Measurements from ENCODE around the gene NFYB.

Gene NFYB

DNA sequence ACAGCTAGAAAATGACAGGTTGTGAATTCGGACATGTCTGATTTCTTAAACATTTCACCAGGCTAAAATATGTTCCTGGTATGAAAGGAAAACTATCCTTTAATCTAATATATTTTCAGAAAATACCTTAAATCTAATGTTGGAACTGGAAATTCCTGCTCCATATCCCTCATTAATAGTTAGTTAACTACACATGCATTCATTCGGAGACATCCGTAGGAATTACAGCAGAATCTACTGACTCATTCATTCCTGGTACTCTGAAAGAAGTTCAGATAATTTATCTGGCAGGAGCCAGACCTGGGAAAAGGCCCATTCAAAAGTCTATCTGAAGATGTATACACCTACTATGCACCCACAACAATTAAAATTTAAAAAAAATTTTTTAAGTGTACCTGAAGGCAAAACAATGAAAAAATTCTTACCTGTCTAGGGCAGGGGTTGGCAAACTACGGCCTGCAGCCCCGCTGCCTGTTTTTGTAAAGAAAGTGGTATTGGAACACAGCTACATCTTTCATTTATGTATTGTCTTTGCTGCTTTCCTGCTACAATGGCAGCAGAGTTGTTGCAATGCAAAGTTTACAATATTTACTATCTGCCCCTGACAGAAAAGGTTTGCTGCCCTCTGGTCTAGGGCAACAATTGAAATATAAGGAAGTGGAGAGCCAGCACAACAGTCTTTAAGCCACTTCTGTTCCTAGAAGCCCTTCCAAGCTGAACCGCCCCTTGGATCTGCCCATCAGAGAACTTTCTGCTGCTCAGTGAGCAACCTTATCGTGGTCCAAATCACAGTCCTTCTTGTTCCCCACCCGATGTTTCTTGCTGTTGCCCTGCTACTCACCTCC lies 17.9 kb upstream of the NFYB start:
- no peak for DNase-seq (ENCODE audit: low spot score)

- DNase-seq (ENCODE audit: low spot score): no peak
Measured at GRCh38 chr12:104154806-104155205, 16.8 kb upstream of the NFYB start.

DNA sequence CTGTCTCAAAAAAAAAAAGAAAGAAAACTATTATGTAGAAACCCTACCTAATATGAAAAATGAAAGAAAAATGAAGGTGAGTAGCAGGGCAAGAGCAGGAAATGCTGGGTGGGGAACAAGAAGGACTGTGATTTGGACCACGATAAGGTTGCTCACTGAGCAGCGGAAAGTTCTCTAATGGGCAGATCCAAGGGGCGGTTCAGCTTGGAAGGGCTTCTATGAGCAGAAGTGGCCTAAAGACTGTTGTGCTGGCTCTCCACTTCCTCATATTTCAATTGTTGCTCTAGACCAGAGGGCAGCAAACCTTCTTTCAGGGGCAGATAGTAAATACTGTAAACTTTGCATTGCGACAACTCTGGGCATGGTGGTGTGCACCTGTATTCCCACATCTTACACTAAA lies 16.3 kb upstream of the NFYB start:
- no peak for DNase-seq (ENCODE audit: low spot score)

- DNase-seq (ENCODE audit: low spot score): no peak
Measured at GRCh38 chr12:104152685-104153241, 14.8 kb upstream of the NFYB start.

- DNase-seq (ENCODE audit: low spot score): no peak
Measured at GRCh38 chr12:104150416-104150815, 12.4 kb upstream of the NFYB start.

- no peak for DNase-seq (ENCODE audit: low spot score)
Measured at GRCh38 chr12:104147346-104147745, 9.3 kb upstream of the NFYB start.

GRCh38 chr12:104143918-104144317 lies 5.9 kb upstream of the NFYB start:
- DNase-seq (ENCODE audit: low spot score): no peak

DNA sequence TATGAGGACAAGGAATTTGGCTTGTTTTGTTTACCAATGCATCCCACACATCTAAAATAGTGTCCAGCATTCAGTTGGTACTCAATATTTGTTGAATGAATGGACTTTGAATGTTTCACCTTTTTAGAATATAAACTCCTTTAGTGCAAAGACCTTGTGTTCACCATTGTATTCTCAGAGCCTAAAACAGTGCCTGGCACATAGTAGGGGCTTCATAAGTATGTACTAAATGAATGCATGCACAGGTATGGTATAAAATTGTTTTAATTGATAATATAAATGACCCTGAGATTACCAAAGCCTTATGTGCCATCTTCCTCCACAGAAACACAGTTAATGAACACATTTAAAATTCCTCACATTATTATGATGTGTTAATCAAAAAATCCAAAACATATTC lies 5.0 kb upstream of the NFYB start:
- DNase-seq (ENCODE audit: low spot score): no peak

GRCh38 chr12:104142543-104142942 lies 4.5 kb upstream of the NFYB start:
- no peak for DNase-seq (ENCODE audit: low spot score)

GRCh38 chr12:104138797-104139152 lies 765 bp upstream of the NFYB start:
- no peak for DNase-seq (ENCODE audit: low spot score)

DNA sequence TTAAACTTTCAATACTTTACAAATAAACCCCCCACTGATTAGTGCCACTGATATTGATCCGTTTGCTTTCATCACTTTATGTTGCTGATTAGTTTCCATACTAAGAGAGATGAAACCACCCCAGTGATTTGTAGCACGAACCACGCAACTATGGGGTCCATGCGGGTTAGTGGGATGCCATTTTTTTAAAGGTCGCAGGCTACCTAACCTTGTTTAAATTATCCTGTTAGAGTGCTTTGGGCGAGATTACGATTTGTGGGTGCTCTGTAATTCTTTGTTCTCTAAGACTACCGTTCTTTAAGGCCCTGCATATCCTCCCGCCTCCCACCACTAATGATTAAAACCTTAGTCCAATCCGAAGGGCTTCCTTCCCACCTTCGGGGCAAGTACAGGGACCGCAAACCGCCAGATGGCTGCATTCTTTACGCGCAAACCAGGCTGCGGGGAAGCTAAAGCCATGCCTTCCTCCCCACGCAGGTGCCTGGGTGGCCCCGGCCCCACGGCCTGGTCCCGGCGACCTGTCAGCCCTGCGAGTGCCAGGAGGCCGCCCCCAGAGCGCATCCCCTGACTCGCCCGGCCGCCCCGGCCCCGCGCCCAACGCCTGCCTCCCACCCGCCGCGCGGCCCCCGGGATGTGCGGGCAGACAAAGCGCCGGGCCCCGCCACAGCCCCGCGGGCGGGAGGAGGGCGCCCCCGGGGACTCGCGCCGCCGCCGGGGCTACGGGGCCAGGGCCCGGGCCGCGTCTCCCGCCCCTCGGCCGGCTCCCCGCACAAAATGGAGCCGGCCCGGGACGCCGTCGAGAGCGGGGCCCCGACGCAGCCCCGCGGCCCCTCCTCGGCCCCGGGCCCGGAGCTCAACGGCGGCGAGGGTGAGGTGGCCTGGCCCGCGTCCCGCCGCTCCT lies 759 bp downstream of the NFYB start:
- no peak for DNase-seq (ENCODE audit: low spot score)

GRCh38 chr12:104136577-104136976 lies 1.4 kb downstream of the NFYB start:
- no peak for DNase-seq (ENCODE audit: low spot score)

- DNase-seq (ENCODE audit: low spot score): no peak
Measured at GRCh38 chr12:104134882-104135281, 3.1 kb downstream of the NFYB start.

- DNase-seq (ENCODE audit: low spot score): no peak
Measured at GRCh38 chr12:104133866-104134265, 4.1 kb downstream of the NFYB start.

DNA sequence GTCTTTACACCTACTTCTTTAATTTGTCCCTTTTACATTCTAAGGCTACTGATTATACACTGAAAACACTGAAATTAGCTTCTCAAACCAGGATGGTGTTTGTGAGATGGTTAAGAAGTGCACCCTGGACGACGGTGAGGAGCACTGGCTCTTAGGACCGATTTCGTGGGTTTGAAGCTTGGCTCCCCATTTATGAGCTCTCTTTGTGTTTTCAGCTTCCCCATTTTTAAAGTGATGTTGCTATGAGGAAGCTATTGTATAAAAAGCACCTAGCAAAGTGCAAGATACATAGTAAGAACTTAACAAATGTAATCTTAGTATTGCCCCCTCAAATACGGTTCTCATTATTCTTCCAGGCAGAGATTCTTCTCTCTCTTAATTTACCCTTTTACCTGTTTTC lies 4.7 kb downstream of the NFYB start:
- DNase-seq (ENCODE audit: low spot score): no peak

GRCh38 chr12:104132351-104132956 lies 5.6 kb downstream of the NFYB start:
- DNase-seq (ENCODE audit: low spot score): no peak

DNA sequence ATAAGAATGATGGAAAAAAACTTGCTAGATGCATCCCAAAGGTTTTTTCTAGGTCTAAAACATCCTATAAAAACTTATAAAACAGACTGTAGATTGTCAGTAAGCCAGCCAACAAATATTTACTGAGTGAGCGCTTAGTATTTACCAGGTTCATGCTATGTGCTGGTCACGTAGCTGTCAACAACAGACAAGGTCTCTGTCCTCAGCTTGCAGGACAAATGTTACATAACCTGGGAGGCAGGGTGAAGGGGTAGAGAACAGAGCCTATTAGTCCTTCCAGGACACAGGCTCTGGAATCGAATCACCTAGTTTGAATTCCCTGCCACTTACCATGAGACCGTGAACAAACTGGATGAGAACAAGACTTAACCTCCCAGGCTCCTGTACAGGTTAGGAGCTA lies 6.4 kb downstream of the NFYB start:
- DNase-seq (ENCODE audit: low spot score): no peak

GRCh38 chr12:104130760-104131159 lies 7.2 kb downstream of the NFYB start:
- DNase-seq (ENCODE audit: low spot score): no peak

GRCh38 chr12:104126548-104126947 lies 11.5 kb downstream of the NFYB start:
- no peak for DNase-seq (ENCODE audit: low spot score)

DNA sequence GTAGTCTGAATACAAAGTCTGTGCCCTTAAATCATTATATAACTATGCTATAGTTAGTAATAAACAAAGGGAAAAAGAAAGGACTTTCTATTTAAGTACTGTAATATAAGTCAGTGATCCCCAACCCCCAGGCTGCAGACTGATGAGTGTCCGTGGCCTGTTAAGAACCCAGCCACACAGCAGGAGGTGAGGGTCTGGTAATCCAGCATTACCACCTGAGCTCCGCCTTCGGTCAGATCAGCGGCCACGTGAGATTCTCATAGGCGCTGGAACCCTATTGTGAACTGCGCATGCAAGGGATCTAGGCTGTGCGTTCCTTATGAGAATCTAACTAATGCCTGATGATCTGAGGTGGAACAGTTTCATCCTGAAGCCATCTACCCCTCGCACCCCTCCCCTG lies 15.7 kb downstream of the NFYB start:
- no peak for DNase-seq (ENCODE audit: low spot score)

DNA sequence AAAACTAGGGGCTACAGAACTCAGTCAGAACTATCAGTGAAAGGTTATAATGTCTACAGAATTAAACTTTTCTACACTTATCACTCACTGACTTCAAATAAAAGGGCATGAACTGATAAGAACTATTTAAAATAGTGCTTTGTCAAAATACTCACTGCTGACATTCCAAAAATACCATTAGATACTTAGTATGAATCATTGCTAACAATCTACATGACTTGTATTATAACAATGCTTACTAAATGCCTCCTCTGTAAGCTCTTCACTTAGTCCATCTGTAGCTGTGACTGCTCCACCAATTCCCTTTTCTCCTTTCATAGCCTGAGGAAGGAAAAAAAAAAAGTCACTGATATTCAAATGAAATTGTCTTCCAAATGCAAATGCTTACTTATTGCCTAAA lies 17.0 kb downstream of the NFYB start:
- DNase-seq (ENCODE audit: low spot score): no peak

DNA sequence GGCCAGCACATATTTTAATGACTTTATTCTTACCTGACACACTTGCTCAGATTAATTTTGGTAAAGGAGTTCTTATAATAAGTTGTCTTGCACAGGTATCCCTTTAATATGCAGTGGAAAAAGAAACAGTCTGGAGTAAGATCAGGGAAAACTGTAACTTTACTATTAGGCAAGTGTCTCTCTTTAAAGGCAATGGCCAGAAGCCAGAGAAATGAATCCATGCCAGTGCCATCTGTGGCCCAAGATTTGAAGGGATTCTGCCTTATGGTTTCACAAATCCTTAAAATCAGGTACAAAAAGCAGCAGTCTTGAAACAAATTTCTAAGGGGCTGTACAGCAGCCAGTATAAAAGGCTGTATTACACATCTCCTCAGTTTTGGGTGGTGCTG lies 22.4 kb downstream of the NFYB start:
- DNase-seq (ENCODE audit: low spot score): no peak

Measured in HuH-7 (cell line).